Breast epithelium (tissue), 4 donors: Measurements from ENCODE around the gene DNMBP. TPM values are rescaled to one million over a fixed set of nuclear protein-coding genes. Genes with fewer than 3 reads are reported as not detected.

ENCODE experiments used
- DNase-seq, 2 donors: peaks; one replicate each; pipeline ENCODE4 v3.0.0-alpha.2; 2019; ENCODE audit warnings: low spot score in 2 of 2
- H3K27ac ChIP-seq, 2 donors: fragments of 200-600 bp; sonication (generic) in 1 of 2; one replicate each; pipeline ENCODE4 v1.5.1; 2016 to 2019; ENCODE audit warnings: mild to moderate bottlenecking in 1 of 2
- H3K27me3 ChIP-seq, 2 donors: fragments of 200-600 bp; sonication (generic) in 1 of 2; one replicate each; pipeline versions ENCODE4 v1.5.1 to v1.6.0; 2017 to 2019; ENCODE audit warnings: control low read depth in 1 of 2, mild to moderate bottlenecking in 1 of 2
- H3K36me3 ChIP-seq: fragments of 200-600 bp; one replicate; pipeline ENCODE4 v1.5.1; 2019
- H3K4me1 ChIP-seq, 2 donors: fragments of 200-600 bp; sonication (generic); one replicate each; pipeline ENCODE4 v1.5.1; 2016 to 2019; ENCODE audit warnings: control low read depth in 1 of 2
- H3K4me3 ChIP-seq, 3 donors: fragments of 200-600 bp; sonication (generic); 1 replicate in 2 of 3; 2 replicates in 1 of 3; pipeline ENCODE4 v1.5.1; 2016 to 2019; ENCODE audit warnings: mild to moderate bottlenecking in 3 of 3, moderate library complexity in 2 of 3
- H3K9me3 ChIP-seq, 2 donors: fragments of 200-600 bp; sonication (generic) in 1 of 2; one replicate each; pipeline ENCODE4 v1.5.1; 2016 to 2019; ENCODE audit warnings: control low read depth in 1 of 2
- CTCF ChIP-seq, 3 donors: fragments of 450-650 bp; IDR thresholded peaks; one replicate each; pipeline ENCODE4 v1.5.1; 2016 to 2017; ENCODE audit warnings: antibody characterized with exemption in 3 of 3, mild to moderate bottlenecking in 3 of 3, moderate library complexity in 3 of 3
- POLR2A ChIP-seq: fragments of 450-650 bp; IDR thresholded peaks from one replicate; pipeline ENCODE4 v1.6.1; 2016; ENCODE audit warnings: antibody characterized with exemption, mild to moderate bottlenecking, moderate library complexity
- POLR2AphosphoS5 ChIP-seq, 3 donors: sonication (generic); formaldehyde crosslinking; IDR thresholded peaks; one replicate each; pipeline ENCODE4 v1.6.1; 2017; ENCODE audit warnings: antibody characterized with exemption in 3 of 3
- intact Hi-C: fragments of 100-400 bp; cut with DNase I; formaldehyde crosslinking; loops from one replicate; pipeline ENCODE4 v1.15.1; 2023; ENCODE audit warnings: low total_unique reads
- total RNA-seq, 3 donors: library from RNA; depleted of rRNA; stranded (reverse); fragments of >200 nt; gene quantifications; one replicate each; pipeline ENCODE4 v1.1.0, GENCODE V29; 2016

Gene DNMBP
- total RNA-seq, 3 donors from 2014 or later = 15.1 to 20.6 (median 15.5) TPM

DNA sequence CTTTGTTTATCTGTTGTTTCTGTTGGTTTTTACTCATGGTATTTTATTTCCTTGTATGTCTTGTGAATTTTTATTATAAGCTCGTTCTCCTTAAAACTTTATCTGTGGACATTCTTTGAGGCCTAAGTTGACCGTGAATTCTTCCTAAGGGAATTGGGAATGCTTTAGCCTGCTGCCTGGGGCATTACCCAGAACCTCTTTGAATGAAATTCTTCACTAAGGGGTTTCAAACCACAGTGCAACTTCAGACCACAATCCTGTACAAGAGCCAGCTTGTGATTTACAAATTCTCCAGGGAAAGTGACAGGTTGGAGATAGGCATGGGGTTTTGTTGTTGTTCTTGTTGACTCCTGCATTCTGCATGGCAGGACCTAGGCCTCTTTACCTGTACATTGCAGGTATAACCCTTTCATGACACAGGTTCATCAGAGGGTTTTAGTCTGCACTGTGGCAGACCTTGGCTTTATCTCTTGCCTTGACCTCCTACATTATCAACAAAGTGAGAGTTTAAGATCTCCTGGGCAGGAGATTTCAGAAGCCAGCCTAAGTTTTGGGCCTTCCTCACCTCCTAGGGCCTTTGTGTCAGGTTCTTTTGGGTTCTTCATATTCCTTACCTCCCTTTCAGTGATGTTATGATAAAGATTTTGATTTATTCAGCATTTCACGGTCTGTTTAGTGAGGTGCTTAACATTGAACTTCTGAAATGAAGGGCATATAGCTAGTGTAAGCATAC is 157.1 kb downstream of the DNMBP start:
- TF ChIP-seq POLR2A = no peak
- TF ChIP-seq POLR2AphosphoS5 (IDR thresholded peaks at IDR 0.05) = no peak
- TF ChIP-seq CTCF (IDR thresholded peaks at IDR 0.05) = no peak

GRCh38 chr10:99851825-99852224 is 157.9 kb downstream of the DNMBP start:
- no peak for TF ChIP-seq POLR2AphosphoS5 (IDR thresholded peaks at IDR 0.05)
- TF ChIP-seq POLR2A = no peak
- no peak for TF ChIP-seq CTCF (IDR thresholded peaks at IDR 0.05)
- H3K27me3 ChIP-seq = no peaks in the 10 kb centered on the region

More for the DNA sequence above, 157.1 kb downstream of the DNMBP start:
- Histone ChIP-seq H3K4me1 (no peaks in the 10 kb centered on the region), H3K4me3 (no peak overlapping the region), H3K27ac (no peak overlapping the region), H3K27me3 (no peaks in the 10 kb centered on the region), H3K36me3 (no peaks in the 10 kb centered on the region), H3K9me3 (no peaks in the 10 kb centered on the region)
- DNase-seq = no peak
- intact Hi-C loops = no loop called here

DNA sequence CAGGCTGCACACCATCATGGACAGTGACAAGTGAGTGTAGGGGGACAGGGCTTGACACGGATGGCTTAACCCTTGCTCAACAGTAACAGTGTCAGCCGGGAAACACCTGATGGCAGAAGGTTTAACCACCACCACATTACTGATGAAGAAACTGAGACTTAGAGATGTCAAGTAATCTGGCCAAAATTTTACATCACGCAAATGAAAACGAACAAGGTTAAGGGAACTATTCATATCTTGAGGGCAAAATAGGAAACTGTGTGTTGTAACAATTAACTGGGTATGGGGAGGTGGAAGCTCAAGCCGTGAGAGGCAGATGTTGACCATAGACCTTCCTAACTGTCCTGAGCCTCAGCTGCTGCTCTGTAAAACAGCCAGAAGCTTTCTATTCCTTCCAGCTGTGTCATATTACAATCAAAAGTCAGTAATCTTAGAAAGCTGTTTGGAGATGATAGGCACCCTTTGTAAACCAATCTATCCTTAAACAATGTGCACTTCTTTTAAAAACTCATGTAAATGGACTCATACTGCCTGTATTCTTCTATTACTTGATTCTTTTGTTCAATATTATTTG is 158.9 kb downstream of the DNMBP start:
- no peaks in the 10 kb centered on the region for H3K9me3 ChIP-seq
- intact Hi-C loops = no loop called here
- H3K4me3 ChIP-seq = no peak overlapping the region
- H3K4me1 ChIP-seq = no peaks in the 10 kb centered on the region
- no peak overlapping the region for H3K27ac ChIP-seq
- no peaks in the 10 kb centered on the region for H3K27me3 ChIP-seq
- TF ChIP-seq POLR2AphosphoS5 (IDR thresholded peaks at IDR 0.05) (no peak), CTCF (IDR thresholded peaks at IDR 0.05) (no peak), POLR2A (no peak)
- DNase-seq = no peak
- no peaks in the 10 kb centered on the region for H3K36me3 ChIP-seq

More at GRCh38 chr10:99851825-99852224, 157.9 kb downstream of the DNMBP start:
- no peaks in the 10 kb centered on the region for H3K9me3 ChIP-seq
- no peak overlapping the region for H3K27ac ChIP-seq
- H3K4me3 ChIP-seq = no peak overlapping the region
- H3K36me3 ChIP-seq = no peaks in the 10 kb centered on the region
- no peak for DNase-seq
- intact Hi-C loops = no loop called here
- H3K4me1 ChIP-seq = no peaks in the 10 kb centered on the region

DNA sequence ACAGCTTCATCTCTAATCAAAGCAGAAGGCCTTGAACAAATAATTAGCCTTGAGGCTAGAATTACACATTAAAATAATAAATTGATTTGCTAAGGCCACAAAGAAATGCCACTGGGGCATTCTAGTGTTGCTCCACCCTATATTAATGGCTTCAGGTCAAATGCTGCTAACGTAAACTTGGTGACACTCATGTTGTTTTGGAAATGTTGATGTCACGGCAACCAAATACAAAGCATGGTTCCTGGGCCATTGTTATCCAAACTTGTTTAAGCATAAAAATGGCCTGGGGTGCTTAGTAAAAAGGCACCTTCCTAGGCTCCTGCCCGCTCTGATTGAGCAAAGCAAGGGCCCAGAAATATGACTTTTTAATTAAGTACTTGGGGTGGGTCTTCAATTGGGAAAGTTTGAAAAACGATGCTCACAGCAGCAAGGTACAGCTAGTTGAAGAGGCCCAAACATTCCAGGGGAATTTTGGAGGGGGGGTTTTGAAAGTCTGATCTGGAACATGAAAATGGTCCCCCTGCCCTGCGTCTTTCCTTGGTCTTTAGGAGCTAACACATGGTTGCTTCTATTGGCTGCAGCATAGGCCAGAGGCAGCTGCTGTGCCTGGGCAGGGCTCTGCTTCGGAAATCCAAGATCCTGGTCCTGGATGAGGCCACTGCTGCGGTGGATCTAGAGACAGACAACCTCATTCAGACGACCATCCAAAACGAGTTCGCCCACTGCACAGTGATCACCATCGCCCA is 159.6 kb downstream of the DNMBP start:
- TF ChIP-seq POLR2A (no peak), CTCF (IDR thresholded peaks at IDR 0.05) (no peak), POLR2AphosphoS5 (IDR thresholded peaks at IDR 0.05) (no peak)
- Histone ChIP-seq H3K36me3 (no peaks in the 10 kb centered on the region), H3K4me1 (no peaks in the 10 kb centered on the region), H3K9me3 (no peaks in the 10 kb centered on the region), H3K27me3 (no peaks in the 10 kb centered on the region), H3K27ac (no peak overlapping the region), H3K4me3 (no peak overlapping the region)
- no peak for DNase-seq
- intact Hi-C loops = no loop called here

- H3K4me3 ChIP-seq = no peak overlapping the region
- intact Hi-C loops = no loop called here
- H3K27me3 ChIP-seq = no peaks in the 10 kb centered on the region
- no peaks in the 10 kb centered on the region for H3K36me3 ChIP-seq
- no peak for TF ChIP-seq POLR2A
- TF ChIP-seq CTCF (IDR thresholded peaks at IDR 0.05) = no peak
- no peak for TF ChIP-seq POLR2AphosphoS5 (IDR thresholded peaks at IDR 0.05)
- H3K4me1 ChIP-seq = no peaks in the 10 kb centered on the region
- no peak overlapping the region for H3K27ac ChIP-seq
- no peak for DNase-seq
- H3K9me3 ChIP-seq = no peaks in the 10 kb centered on the region
Observed at GRCh38 chr10:99849536-99849935, 160.2 kb downstream of the DNMBP start.
